ENCODE measurements around the gene STK11IP. TPM values are rescaled to one million over a fixed set of nuclear protein-coding genes. Genes with fewer than 3 reads are reported as not detected.

Gene STK11IP
- total RNA-seq, 1 experiment from 2014 or later, result 45.0 TPM

DNA sequence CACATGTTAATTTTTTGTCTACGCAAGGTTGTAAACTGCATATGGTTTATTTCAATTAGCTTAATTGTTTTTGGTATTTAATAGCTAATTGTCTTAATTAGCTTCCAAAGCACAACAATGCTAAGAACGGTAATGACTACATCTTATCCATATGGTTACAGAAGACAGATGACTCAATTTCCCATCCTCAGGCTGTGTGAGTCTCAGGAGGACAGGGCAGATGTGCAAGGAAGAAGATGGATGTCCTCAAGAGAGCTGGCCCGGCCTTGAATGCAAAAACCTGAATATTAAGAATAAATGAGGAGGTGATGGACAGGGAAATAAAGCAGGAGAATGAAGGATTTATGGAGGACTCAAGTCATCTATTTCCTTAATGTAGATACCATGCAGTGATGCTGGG is 61.2 kb downstream of the STK11IP start:
- H3K9me3 ChIP-seq (ENCODE audit: control insufficient read depth in 1 of 2, insufficient read depth in 1 of 2, low read depth in 1 of 2, low read length in 2 of 2), result peaks cover 0 to 19% of the 10 kb centered on the region in 2 experiments; a peak in 1 of 4 replicates
- no peak overlapping the region for H3K4me2 ChIP-seq (ENCODE audit: low read length)
- DNase-seq (ENCODE audit: low read depth, low spot score) (no peak), ATAC-seq (no peak)
- H2AFZ ChIP-seq (ENCODE audit: low read depth, low read length, poor library complexity, severe bottlenecking), result no peak overlapping the region
- no peak overlapping the region for H3K27ac ChIP-seq (ENCODE audit: low read depth, low read length)
- H3K79me2 ChIP-seq (ENCODE audit: insufficient read depth, low read length), result no peaks in the 10 kb centered on the region
- BruUV-seq (replicated peaks), result no TSS peak
- intact Hi-C loops (cut with micrococcal nuclease), result no loop called here
- H3K27me3 ChIP-seq (ENCODE audit: insufficient read depth, low read length), result no peaks in the 10 kb centered on the region
- H4K20me1 ChIP-seq (ENCODE audit: insufficient read depth), result no peaks in the 10 kb centered on the region
- TF ChIP-seq CBX3 (IDR thresholded peaks at IDR 0.05; ENCODE audit: low read depth) (no peak), EZH2phosphoT487 (IDR thresholded peaks at IDR 0.05; ENCODE audit: borderline replicate concordance) (no peak), ZFX (IDR thresholded peaks at IDR 0.05) (no peak), EGR1 (IDR thresholded peaks at IDR 0.05; ENCODE audit: low read depth) (no peak), SIN3A (IDR thresholded peaks at IDR 0.05; ENCODE audit: low read depth) (no peak), YY1 (IDR thresholded peaks at IDR 0.05; ENCODE audit: extremely low read depth, insufficient replicate concordance, low read depth, low read length) (no peak), JUND (IDR thresholded peaks at IDR 0.05) (no peak), POLR2A (IDR thresholded peaks at IDR 0.05; ENCODE audit: borderline replicate concordance, extremely low read depth, insufficient read depth, insufficient read length) (no peak), POLR2AphosphoS5 (IDR thresholded peaks at IDR 0.05; ENCODE audit: low read depth, low read length) (no peak), FOSL1 (IDR thresholded peaks at IDR 0.05; ENCODE audit: low read depth) (no peak), ELF1 (IDR thresholded peaks at IDR 0.05; ENCODE audit: borderline replicate concordance, low read depth) (no peak), ZNF274 (IDR thresholded peaks at IDR 0.05; ENCODE audit: low read depth, low read length) (no peak), SRF (IDR thresholded peaks at IDR 0.05; ENCODE audit: low read depth) (no peak), RAD21 (IDR thresholded peaks at IDR 0.05; ENCODE audit: low read depth) (no peak)
- TF ChIP-seq, protein P1, sequence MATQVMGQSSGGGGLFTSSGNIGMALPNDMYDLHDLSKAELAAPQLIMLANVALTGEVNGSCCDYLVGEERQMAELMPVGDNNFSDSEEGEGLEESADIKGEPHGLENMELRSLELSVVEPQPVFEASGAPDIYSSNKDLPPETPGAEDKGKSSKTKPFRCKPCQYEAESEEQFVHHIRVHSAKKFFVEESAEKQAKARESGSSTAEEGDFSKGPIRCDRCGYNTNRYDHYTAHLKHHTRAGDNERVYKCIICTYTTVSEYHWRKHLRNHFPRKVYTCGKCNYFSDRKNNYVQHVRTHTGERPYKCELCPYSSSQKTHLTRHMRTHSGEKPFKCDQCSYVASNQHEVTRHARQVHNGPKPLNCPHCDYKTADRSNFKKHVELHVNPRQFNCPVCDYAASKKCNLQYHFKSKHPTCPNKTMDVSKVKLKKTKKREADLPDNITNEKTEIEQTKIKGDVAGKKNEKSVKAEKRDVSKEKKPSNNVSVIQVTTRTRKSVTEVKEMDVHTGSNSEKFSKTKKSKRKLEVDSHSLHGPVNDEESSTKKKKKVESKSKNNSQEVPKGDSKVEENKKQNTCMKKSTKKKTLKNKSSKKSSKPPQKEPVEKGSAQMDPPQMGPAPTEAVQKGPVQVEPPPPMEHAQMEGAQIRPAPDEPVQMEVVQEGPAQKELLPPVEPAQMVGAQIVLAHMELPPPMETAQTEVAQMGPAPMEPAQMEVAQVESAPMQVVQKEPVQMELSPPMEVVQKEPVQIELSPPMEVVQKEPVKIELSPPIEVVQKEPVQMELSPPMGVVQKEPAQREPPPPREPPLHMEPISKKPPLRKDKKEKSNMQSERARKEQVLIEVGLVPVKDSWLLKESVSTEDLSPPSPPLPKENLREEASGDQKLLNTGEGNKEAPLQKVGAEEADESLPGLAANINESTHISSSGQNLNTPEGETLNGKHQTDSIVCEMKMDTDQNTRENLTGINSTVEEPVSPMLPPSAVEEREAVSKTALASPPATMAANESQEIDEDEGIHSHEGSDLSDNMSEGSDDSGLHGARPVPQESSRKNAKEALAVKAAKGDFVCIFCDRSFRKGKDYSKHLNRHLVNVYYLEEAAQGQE (IDR thresholded peaks at IDR 0.05; ENCODE audit: low read depth), result no peak
- TF ChIP-seq, protein P2, sequence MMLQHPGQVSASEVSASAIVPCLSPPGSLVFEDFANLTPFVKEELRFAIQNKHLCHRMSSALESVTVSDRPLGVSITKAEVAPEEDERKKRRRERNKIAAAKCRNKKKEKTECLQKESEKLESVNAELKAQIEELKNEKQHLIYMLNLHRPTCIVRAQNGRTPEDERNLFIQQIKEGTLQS (IDR thresholded peaks at IDR 0.05), result no peak
- TF ChIP-seq, protein P3, sequence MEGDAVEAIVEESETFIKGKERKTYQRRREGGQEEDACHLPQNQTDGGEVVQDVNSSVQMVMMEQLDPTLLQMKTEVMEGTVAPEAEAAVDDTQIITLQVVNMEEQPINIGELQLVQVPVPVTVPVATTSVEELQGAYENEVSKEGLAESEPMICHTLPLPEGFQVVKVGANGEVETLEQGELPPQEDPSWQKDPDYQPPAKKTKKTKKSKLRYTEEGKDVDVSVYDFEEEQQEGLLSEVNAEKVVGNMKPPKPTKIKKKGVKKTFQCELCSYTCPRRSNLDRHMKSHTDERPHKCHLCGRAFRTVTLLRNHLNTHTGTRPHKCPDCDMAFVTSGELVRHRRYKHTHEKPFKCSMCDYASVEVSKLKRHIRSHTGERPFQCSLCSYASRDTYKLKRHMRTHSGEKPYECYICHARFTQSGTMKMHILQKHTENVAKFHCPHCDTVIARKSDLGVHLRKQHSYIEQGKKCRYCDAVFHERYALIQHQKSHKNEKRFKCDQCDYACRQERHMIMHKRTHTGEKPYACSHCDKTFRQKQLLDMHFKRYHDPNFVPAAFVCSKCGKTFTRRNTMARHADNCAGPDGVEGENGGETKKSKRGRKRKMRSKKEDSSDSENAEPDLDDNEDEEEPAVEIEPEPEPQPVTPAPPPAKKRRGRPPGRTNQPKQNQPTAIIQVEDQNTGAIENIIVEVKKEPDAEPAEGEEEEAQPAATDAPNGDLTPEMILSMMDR (IDR thresholded peaks at IDR 0.05 in 2 of 3, conservative IDR thresholded peaks at IDR 0.05 in 1 of 3; ENCODE audit: borderline replicate concordance in 1 of 3, insufficient read depth in 1 of 3, low read depth in 2 of 3, low read length in 2 of 3), result no peak
- no peaks in the 10 kb centered on the region for H3K9me2 ChIP-seq (ENCODE audit: insufficient read depth)
- H3K36me3 ChIP-seq (ENCODE audit: control insufficient read depth in 1 of 2, insufficient read depth in 2 of 2, low read length in 2 of 2), result no peaks in the 10 kb centered on the region
- peaks cover 0 to 22% of the 10 kb centered on the region in 2 experiments; a peak in 2 of 4 replicates for H3K4me1 ChIP-seq (ENCODE audit: control insufficient read depth in 1 of 2, insufficient read depth in 2 of 2, low read length in 2 of 2)
- H3K4me3 ChIP-seq (replicated peaks in 1 of 2; ENCODE audit: low read depth in 1 of 2, low read length in 2 of 2), result no peak overlapping the region
- CTCF ChIA-PET, result no interaction called here
- POLR2A ChIA-PET, result interaction anchor here (1.1 kb wide), 1 partner anchor 30 kb away, joined by 4 read pairs; no protein-coding TSS in a partner anchor
- RAD21 ChIA-PET (ENCODE audit: low non-redundant PET in 1 of 2, low total read pairs in 2 of 2, uncharacterized antibody in 2 of 2, unreplicated experiment in 2 of 2), result no interaction called here
- H3K9ac ChIP-seq (ENCODE audit: low read length), result no peak overlapping the region

Data from HCT116 (cell line).